Erythroblast (primary cell): ENCODE results near the gene KRT78.

ENCODE experiments used
- GATA1 ChIP-seq: IDR thresholded peaks from 2 replicates; pipeline ENCODE4 v1.6.1; 2011; ENCODE audit warnings: low read depth, mild to moderate bottlenecking, control low read depth, low read length, moderate library complexity
- POLR2A ChIP-seq: IDR thresholded peaks from 2 replicates; pipeline ENCODE4 v1.6.1; 2011; ENCODE audit warnings: mild to moderate bottlenecking, low read length

DNA sequence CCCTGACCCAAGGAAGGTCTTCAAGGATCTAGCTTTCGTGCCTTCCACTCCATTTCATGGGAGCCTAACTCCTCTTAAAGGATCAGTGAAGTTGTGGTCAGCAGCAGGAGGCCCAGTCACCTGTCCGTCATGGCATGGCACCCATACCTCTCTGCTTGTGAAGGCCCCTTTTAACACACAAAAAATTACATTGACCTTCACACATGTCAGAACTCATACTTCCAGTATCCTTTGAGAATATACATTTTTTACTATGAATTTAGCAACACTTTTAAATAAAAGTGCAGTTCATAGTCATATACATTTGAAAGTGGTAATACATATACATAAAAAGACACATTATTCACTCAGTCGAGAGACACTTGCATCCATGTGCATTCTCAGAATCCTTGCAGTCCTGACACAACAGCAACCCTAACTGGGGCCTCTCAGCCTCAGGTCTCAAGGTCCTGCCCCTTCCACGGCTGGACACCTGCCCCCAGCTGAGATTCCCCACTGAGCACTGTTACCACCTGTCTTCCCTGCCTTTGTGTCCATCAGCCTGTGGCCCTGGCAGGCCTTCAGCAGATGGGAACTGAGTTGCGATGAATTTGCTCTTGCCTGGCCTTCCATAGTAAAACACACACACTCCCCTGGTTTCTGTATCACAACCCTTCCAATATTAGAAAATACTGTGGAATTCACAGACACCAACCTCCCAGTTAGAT is 49.1 kb downstream of the KRT78 start:
- no peak for TF ChIP-seq POLR2A
- TF ChIP-seq GATA1 = no peak
